Measurements from ENCODE around the gene SSPN. TPM values are rescaled to one million over a fixed set of nuclear protein-coding genes. Genes with fewer than 3 reads are reported as not detected.

SSPN gene
- total RNA-seq, 1 donor from 2014 or later, result 0.84 TPM

DNA sequence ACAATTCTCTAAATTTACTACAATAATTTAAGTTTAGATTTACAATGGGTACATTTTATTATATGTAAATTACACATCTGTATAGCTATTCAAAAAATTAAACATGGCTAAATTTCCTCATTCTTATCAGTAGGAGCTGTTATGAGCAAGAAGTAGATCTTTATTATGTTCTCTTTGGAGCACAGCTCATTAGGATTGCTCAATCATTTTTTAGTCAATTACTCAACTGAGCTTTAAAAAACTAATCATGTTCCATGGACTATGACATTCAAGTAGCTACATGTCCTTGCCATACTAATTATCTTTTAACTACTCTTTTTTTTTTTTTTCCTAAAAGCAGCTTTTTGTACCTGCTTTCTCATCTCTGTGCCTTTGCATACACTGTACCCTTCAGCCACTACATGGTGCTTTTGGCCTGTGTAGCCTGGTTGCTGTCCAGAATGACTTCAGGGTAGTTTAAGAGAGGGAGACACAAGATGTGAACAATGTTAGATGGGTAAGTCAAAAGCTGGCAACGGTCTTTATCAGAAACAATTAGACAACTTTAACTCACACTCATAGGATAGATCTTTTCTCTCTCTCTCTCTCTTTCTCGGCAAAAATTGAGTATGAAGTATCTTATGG is 69.0 kb downstream of the SSPN start:
- Mint-ChIP-seq H3K27ac (no peak overlapping the region), H3K36me3 (no peaks in the 10 kb centered on the region), H3K27me3 (ENCODE audit: insufficient read depth, low read depth) (no peaks in the 10 kb centered on the region), H3K4me1 (no peaks in the 10 kb centered on the region), H3K9me3 (peaks cover 9% of the 10 kb centered on the region), H3K4me3 (no peak overlapping the region)
- no peaks in the 10 kb centered on the region for H3K4me1 ChIP-seq
- no peaks in the 10 kb centered on the region for H4K20me1 ChIP-seq (ENCODE audit: low read depth)
- H3K9me3 ChIP-seq (ENCODE audit: low read depth), result no peaks in the 10 kb centered on the region
- no peaks in the 10 kb centered on the region for H3K79me2 ChIP-seq (ENCODE audit: low read depth)
- DNase-seq (ENCODE audit: low spot score), result no peak
- no peak for TF ChIP-seq EZH2phosphoT487 (IDR thresholded peaks at IDR 0.05)
- TF ChIP-seq EZH2 (IDR thresholded peaks at IDR 0.05), result no peak
- TF ChIP-seq CTCF (IDR thresholded peaks at IDR 0.05), result no peak
- H3K36me3 ChIP-seq, result no peaks in the 10 kb centered on the region
- H3K4me3 ChIP-seq, result no peak overlapping the region
- no peaks in the 10 kb centered on the region for H3K27me3 ChIP-seq
- H3F3A ChIP-seq (ENCODE audit: low read depth), result no peaks in the 10 kb centered on the region
- no peak overlapping the region for H3K27ac ChIP-seq
- H3K4me2 ChIP-seq, result no peak overlapping the region
- no peak overlapping the region for H3K9ac ChIP-seq
- H2AFZ ChIP-seq (replicated peaks), result no peak overlapping the region

GRCh38 chr12:26265606-26266005 is 70.2 kb downstream of the SSPN start:
- H2AFZ ChIP-seq (replicated peaks), result no peak overlapping the region
- no peak for DNase-seq (ENCODE audit: low spot score)
- H3K4me3 Mint-ChIP-seq, result no peak overlapping the region
- no peaks in the 10 kb centered on the region for H3K36me3 Mint-ChIP-seq
- H3K27ac ChIP-seq, result no peak overlapping the region
- no peaks in the 10 kb centered on the region for H3K4me1 ChIP-seq
- H3K9ac ChIP-seq, result no peak overlapping the region
- no peak overlapping the region for H3K4me3 ChIP-seq
- H4K20me1 ChIP-seq (ENCODE audit: low read depth), result no peaks in the 10 kb centered on the region
- no peaks in the 10 kb centered on the region for H3K79me2 ChIP-seq (ENCODE audit: low read depth)
- H3K9me3 Mint-ChIP-seq, result peaks cover 5% of the 10 kb centered on the region
- H3K27me3 ChIP-seq, result no peaks in the 10 kb centered on the region
- H3K36me3 ChIP-seq, result no peaks in the 10 kb centered on the region
- TF ChIP-seq CTCF (IDR thresholded peaks at IDR 0.05), result no peak
- no peak for TF ChIP-seq EZH2phosphoT487 (IDR thresholded peaks at IDR 0.05)
- TF ChIP-seq EZH2 (IDR thresholded peaks at IDR 0.05), result no peak
- H3K9me3 ChIP-seq (ENCODE audit: low read depth), result no peaks in the 10 kb centered on the region
- no peaks in the 10 kb centered on the region for H3K27me3 Mint-ChIP-seq (ENCODE audit: insufficient read depth, low read depth)
- H3K4me2 ChIP-seq, result no peak overlapping the region
- no peaks in the 10 kb centered on the region for H3K4me1 Mint-ChIP-seq
- H3F3A ChIP-seq (ENCODE audit: low read depth), result no peaks in the 10 kb centered on the region
- no peak overlapping the region for H3K27ac Mint-ChIP-seq

GRCh38 chr12:26266881-26267280 is 71.5 kb downstream of the SSPN start:
- Histone ChIP-seq H3K4me3 (no peak overlapping the region), H3K79me2 (ENCODE audit: low read depth) (no peaks in the 10 kb centered on the region), H3K9ac (no peak overlapping the region), H3K4me1 (no peaks in the 10 kb centered on the region), H3F3A (ENCODE audit: low read depth) (no peaks in the 10 kb centered on the region), H3K4me2 (no peak overlapping the region), H3K27me3 (no peaks in the 10 kb centered on the region), H3K9me3 (ENCODE audit: low read depth) (no peaks in the 10 kb centered on the region), H3K27ac (no peak overlapping the region), H4K20me1 (ENCODE audit: low read depth) (no peaks in the 10 kb centered on the region), H2AFZ (replicated peaks) (no peak overlapping the region), H3K36me3 (no peaks in the 10 kb centered on the region)
- DNase-seq (ENCODE audit: low spot score), result no peak
- no peak for TF ChIP-seq EZH2 (IDR thresholded peaks at IDR 0.05)
- no peak for TF ChIP-seq EZH2phosphoT487 (IDR thresholded peaks at IDR 0.05)
- no peak for TF ChIP-seq CTCF (IDR thresholded peaks at IDR 0.05)
- Mint-ChIP-seq H3K27me3 (ENCODE audit: insufficient read depth, low read depth) (no peaks in the 10 kb centered on the region), H3K9me3 (peaks cover 5% of the 10 kb centered on the region), H3K27ac (no peak overlapping the region), H3K4me1 (no peaks in the 10 kb centered on the region), H3K36me3 (no peaks in the 10 kb centered on the region), H3K4me3 (no peak overlapping the region)
